Astrocyte (in vitro differentiated cells and primary cell): Measurements from ENCODE around the gene STK24. TPM values are rescaled to one million over a fixed set of nuclear protein-coding genes. Genes with fewer than 3 reads are reported as not detected.

Experiments used
- DNase-seq: peaks from one replicate; pipeline ENCODE4 v3.0.0-alpha.2; 2010; ENCODE audit warnings: low read depth
- FAIRE-seq: peaks from 2 replicates; lab custom pipeline; 2011; peaks lifted over from hg19 to GRCh38; lab: Jason Lieb, UNC
- H2AFZ ChIP-seq: 2 replicates; pipeline ENCODE4 v1.6.0; 2012; ENCODE audit warnings: low read depth, low read length, inconsistent platforms
- H3K27ac ChIP-seq: 2 replicates; pipeline ENCODE4 v1.5.1; 2011; ENCODE audit warnings: low read depth, low read length, inconsistent platforms
- H3K27me3 ChIP-seq: 2 replicates; pipeline ENCODE4 v1.6.0; 2011; ENCODE audit warnings: low read length, inconsistent platforms; ENCODE audit not compliant: insufficient read depth
- H3K36me3 ChIP-seq: 2 replicates; pipeline ENCODE4 v1.5.1; 2011; ENCODE audit warnings: low read length, inconsistent platforms; ENCODE audit not compliant: insufficient read depth
- H3K4me1 ChIP-seq: 2 replicates; pipeline ENCODE4 v1.5.1; 2011; ENCODE audit warnings: low read length, inconsistent platforms; ENCODE audit not compliant: insufficient read depth
- H3K4me2 ChIP-seq: 2 replicates; pipeline ENCODE4 v1.6.0; 2012; ENCODE audit warnings: low read length, inconsistent platforms
- H3K4me3 ChIP-seq: 2 replicates; pipeline ENCODE4 v1.5.1; 2011; ENCODE audit warnings: low read depth, mild to moderate bottlenecking, low read length, inconsistent platforms; ENCODE audit not compliant: insufficient read depth
- H3K79me2 ChIP-seq: 2 replicates; pipeline ENCODE4 v1.6.0; 2012; ENCODE audit warnings: mild to moderate bottlenecking, low read length, inconsistent platforms; ENCODE audit not compliant: insufficient read depth
- H3K9ac ChIP-seq: 2 replicates; pipeline ENCODE4 v1.6.0; 2012; ENCODE audit warnings: mild to moderate bottlenecking, low read length, inconsistent platforms
- H3K9me3 ChIP-seq: 2 replicates; pipeline ENCODE4 v1.5.1; 2012; ENCODE audit warnings: low read depth, mild to moderate bottlenecking, low read length, inconsistent platforms; ENCODE audit not compliant: insufficient read depth
- H4K20me1 ChIP-seq: 2 replicates; pipeline ENCODE4 v1.6.0; 2012; ENCODE audit warnings: low read length, inconsistent platforms; ENCODE audit not compliant: insufficient read depth
- H3K27ac Mint-ChIP-seq: one replicate; pipeline ENCODE4 v1.8.0; 2021; ENCODE audit warnings: mild to moderate bottlenecking, mixed read lengths; ENCODE audit not compliant: unreplicated experiment
- H3K27me3 Mint-ChIP-seq: one replicate; pipeline ENCODE4 v1.8.0; 2021; ENCODE audit warnings: low read depth, mixed read lengths; ENCODE audit not compliant: unreplicated experiment
- H3K36me3 Mint-ChIP-seq: one replicate; pipeline ENCODE4 v1.8.0; 2021; ENCODE audit warnings: low read depth, mixed read lengths; ENCODE audit not compliant: unreplicated experiment
- H3K4me1 Mint-ChIP-seq: one replicate; pipeline ENCODE4 v1.8.0; 2021; ENCODE audit warnings: low read depth, mixed read lengths; ENCODE audit not compliant: unreplicated experiment
- H3K4me3 Mint-ChIP-seq: one replicate; pipeline ENCODE4 v1.8.0; 2021; ENCODE audit warnings: mild to moderate bottlenecking, moderate library complexity, mixed read lengths; ENCODE audit not compliant: unreplicated experiment
- H3K9me3 Mint-ChIP-seq: one replicate; pipeline ENCODE4 v1.8.0; 2021; ENCODE audit warnings: mild to moderate bottlenecking, mixed read lengths; ENCODE audit not compliant: unreplicated experiment
- CTCF ChIP-seq: IDR thresholded peaks from 2 replicates; pipeline ENCODE4 v1.5.1; 2011; ENCODE audit warnings: low read depth, mild to moderate bottlenecking, inconsistent platforms, low read length, moderate library complexity; ENCODE audit not compliant: insufficient read depth
- EZH2 ChIP-seq: IDR thresholded peaks from 2 replicates; pipeline ENCODE4 v1.6.1; 2012; ENCODE audit warnings: mild to moderate bottlenecking, low read length, inconsistent platforms; ENCODE audit not compliant: insufficient read depth
- total RNA-seq: library from RNA; stranded (reverse); gene quantifications from 2 replicates; pipeline ENCODE4 v1.2.1, GENCODE V29; 2021

Gene STK24
- total RNA-seq, 1 donor from 2014 or later = 96.1 TPM

DNA sequence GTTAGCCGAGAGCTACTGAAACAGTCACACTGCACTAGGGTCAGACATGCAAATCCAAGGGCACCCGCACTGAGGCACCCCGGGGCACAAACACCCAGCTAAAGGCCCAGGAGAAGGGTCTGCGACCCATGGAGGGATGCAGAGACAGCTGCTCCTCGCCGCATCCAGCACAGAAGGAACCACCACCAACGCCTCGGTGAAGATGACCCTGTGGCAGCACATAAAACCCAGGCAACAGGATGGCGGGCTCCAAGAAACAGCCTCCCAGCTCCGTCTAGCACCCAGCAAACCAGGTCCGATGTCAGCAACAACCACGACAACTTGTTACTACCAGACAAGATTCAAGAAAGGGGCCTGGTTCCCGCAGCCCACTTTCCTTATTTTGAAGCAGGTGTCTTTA is 82.1 kb downstream of the STK24 start:
- Histone ChIP-seq H3K4me3 (no peak overlapping the region), H4K20me1 (peaks cover 78% of the 10 kb centered on the region), H3K4me1 (no peaks in the 10 kb centered on the region), H3K36me3 (peaks cover 4% of the 10 kb centered on the region), H3K79me2 (peaks cover 91% of the 10 kb centered on the region), H3K9me3 (no peaks in the 10 kb centered on the region), H3K4me2 (no peak overlapping the region), H2AFZ (no peak overlapping the region), H3K27ac (no peak overlapping the region), H3K9ac (no peak overlapping the region), H3K27me3 (no peaks in the 10 kb centered on the region)
- Mint-ChIP-seq H3K9me3 (no peaks in the 10 kb centered on the region), H3K36me3 (peaks cover 20% of the 10 kb centered on the region), H3K4me3 (no peak overlapping the region), H3K27me3 (no peaks in the 10 kb centered on the region), H3K4me1 (peaks cover 14% of the 10 kb centered on the region), H3K27ac (no peak overlapping the region)
- DNase-seq (no peak), FAIRE-seq (no peak)
- TF ChIP-seq CTCF = no peak
- no peak for TF ChIP-seq EZH2

- peaks cover 73% of the 10 kb centered on the region for H4K20me1 ChIP-seq
- no peak overlapping the region for H3K4me2 ChIP-seq
- no peak overlapping the region for H3K27ac Mint-ChIP-seq
- no peaks in the 10 kb centered on the region for H3K9me3 ChIP-seq
- no peak for TF ChIP-seq EZH2
- TF ChIP-seq CTCF = no peak
- H3K4me1 Mint-ChIP-seq = peaks cover 23% of the 10 kb centered on the region
- peaks cover 16% of the 10 kb centered on the region for H3K36me3 Mint-ChIP-seq
- H3K27ac ChIP-seq = no peak overlapping the region
- no peak overlapping the region for H2AFZ ChIP-seq
- no peaks in the 10 kb centered on the region for H3K27me3 Mint-ChIP-seq
- H3K4me1 ChIP-seq = peaks cover under 1% of the 10 kb centered on the region
- no peaks in the 10 kb centered on the region for H3K27me3 ChIP-seq
- no peak overlapping the region for H3K4me3 Mint-ChIP-seq
- DNase-seq (no peak), FAIRE-seq (peak; percentile 41)
- H3K9ac ChIP-seq = no peak overlapping the region
- H3K79me2 ChIP-seq = peaks cover 91% of the 10 kb centered on the region
- H3K36me3 ChIP-seq = no peaks in the 10 kb centered on the region
- no peak overlapping the region for H3K4me3 ChIP-seq
- no peaks in the 10 kb centered on the region for H3K9me3 Mint-ChIP-seq
These were observed 83.7 kb downstream of the STK24 start for GRCh38 chr13:98493042-98493712.

DNA sequence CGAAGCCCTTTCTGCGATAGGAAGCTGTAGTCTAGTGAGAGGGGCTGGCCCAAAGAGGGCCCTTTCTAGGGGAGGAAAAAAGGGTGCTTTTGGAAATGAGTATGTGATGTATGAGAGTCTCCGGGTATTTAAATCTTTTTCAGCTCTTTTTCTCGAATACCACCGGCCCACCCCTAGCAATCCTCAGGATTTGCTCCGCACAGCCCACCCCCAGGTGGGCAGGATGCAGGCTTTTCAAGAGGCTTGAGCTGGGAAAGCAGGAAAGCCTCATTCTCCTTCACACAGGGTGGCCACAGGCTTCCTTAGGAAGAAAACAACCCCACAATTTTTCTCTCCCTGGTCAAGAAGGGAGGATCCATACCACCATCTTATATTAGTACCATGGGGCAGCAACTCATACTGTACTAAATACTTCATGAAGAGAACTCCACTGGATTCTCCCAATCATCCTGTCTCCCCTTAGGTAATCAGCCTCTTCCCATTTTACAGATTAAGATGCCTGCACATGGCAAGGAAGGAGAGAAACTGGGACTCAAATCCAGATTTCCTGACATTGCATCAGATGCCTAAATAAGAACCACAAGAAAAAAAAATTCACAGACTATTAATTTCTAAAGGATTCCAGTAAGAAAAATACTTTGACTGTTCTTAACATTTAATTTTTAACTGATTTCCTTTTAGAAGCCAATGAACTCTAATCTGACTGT is 84.4 kb downstream of the STK24 start:
- peaks cover 7% of the 10 kb centered on the region for H3K4me1 ChIP-seq
- H3K79me2 ChIP-seq = peaks cover 91% of the 10 kb centered on the region
- H3K36me3 ChIP-seq = no peaks in the 10 kb centered on the region
- no peak overlapping the region for H2AFZ ChIP-seq
- DNase-seq (no peak), FAIRE-seq (no peak)
- peaks cover 9% of the 10 kb centered on the region for H3K36me3 Mint-ChIP-seq
- peaks cover 70% of the 10 kb centered on the region for H4K20me1 ChIP-seq
- peaks cover 23% of the 10 kb centered on the region for H3K4me1 Mint-ChIP-seq
- H3K27me3 Mint-ChIP-seq = no peaks in the 10 kb centered on the region
- no peaks in the 10 kb centered on the region for H3K9me3 Mint-ChIP-seq
- TF ChIP-seq CTCF = no peak
- H3K4me2 ChIP-seq = no peak overlapping the region
- no peak overlapping the region for H3K27ac ChIP-seq
- no peak overlapping the region for H3K27ac Mint-ChIP-seq
- H3K27me3 ChIP-seq = no peaks in the 10 kb centered on the region
- H3K9ac ChIP-seq = no peak overlapping the region
- no peak overlapping the region for H3K4me3 Mint-ChIP-seq
- H3K9me3 ChIP-seq = no peaks in the 10 kb centered on the region
- no peak overlapping the region for H3K4me3 ChIP-seq
